Peyer's patch (tissue), 4 donors: ENCODE data around the gene DCAF12L2. TPM values are rescaled to one million over a fixed set of nuclear protein-coding genes. Genes with fewer than 3 reads are reported as not detected.

Experiments used
- DNase-seq, 3 donors: peaks; one replicate each; pipeline ENCODE4 v3.0.0-alpha.2; 2017 to 2019
- H3K27ac ChIP-seq, 4 donors: fragments of 200-600 bp; sonication (generic); one replicate each; pipeline ENCODE4 v1.5.1; 2016 to 2019
- H3K27me3 ChIP-seq, 2 donors: fragments of 200-600 bp; sonication (generic); one replicate each; pipeline ENCODE4 v1.5.1; 2019
- H3K36me3 ChIP-seq, 3 donors: fragments of 200-600 bp; sonication (generic); one replicate each; pipeline ENCODE4 v1.5.1; 2016 to 2019
- H3K4me1 ChIP-seq, 4 donors: fragments of 200-600 bp; sonication (generic); one replicate each; pipeline ENCODE4 v1.5.1; 2016 to 2019
- H3K4me3 ChIP-seq, 4 donors: fragments of 200-600 bp; sonication (generic); 1 replicate in 3 of 4; 2 replicates in 1 of 4; pipeline ENCODE4 v1.5.1; 2016 to 2019; ENCODE audit warnings: mild to moderate bottlenecking in 1 of 4
- H3K9me3 ChIP-seq, 4 donors: fragments of 200-600 bp; sonication (generic); one replicate each; pipeline ENCODE4 v1.5.1; 2016 to 2019; ENCODE audit warnings: mild to moderate bottlenecking in 1 of 4
- POLR2A ChIP-seq, 2 donors: fragments of 450-650 bp; IDR thresholded peaks; one replicate each; pipeline ENCODE4 v1.5.1; 2017; ENCODE audit warnings: antibody characterized with exemption in 2 of 2, mild to moderate bottlenecking in 2 of 2, moderate library complexity in 2 of 2
- total RNA-seq, 4 donors: library from RNA; depleted of rRNA; stranded (reverse); fragments of >200 nt; gene quantifications; one replicate each; pipeline ENCODE4 v1.1.0, GENCODE V29; 2016
- TF ChIP-seq, protein P1 (sequence below), 6 experiments: fragments of 450-650 bp in 4 of 6; fragments of 200-600 bp in 2 of 6; sonication (generic) in 1 of 6; IDR thresholded peaks; one replicate each; pipeline ENCODE4 v1.5.1; 2017 to 2019; ENCODE audit warnings: antibody characterized with exemption in 6 of 6, mild to moderate bottlenecking in 3 of 6, moderate library complexity in 1 of 6

The DCAF12L2 gene
- total RNA-seq, 4 donors from 2014 or later: not detected

DNA sequence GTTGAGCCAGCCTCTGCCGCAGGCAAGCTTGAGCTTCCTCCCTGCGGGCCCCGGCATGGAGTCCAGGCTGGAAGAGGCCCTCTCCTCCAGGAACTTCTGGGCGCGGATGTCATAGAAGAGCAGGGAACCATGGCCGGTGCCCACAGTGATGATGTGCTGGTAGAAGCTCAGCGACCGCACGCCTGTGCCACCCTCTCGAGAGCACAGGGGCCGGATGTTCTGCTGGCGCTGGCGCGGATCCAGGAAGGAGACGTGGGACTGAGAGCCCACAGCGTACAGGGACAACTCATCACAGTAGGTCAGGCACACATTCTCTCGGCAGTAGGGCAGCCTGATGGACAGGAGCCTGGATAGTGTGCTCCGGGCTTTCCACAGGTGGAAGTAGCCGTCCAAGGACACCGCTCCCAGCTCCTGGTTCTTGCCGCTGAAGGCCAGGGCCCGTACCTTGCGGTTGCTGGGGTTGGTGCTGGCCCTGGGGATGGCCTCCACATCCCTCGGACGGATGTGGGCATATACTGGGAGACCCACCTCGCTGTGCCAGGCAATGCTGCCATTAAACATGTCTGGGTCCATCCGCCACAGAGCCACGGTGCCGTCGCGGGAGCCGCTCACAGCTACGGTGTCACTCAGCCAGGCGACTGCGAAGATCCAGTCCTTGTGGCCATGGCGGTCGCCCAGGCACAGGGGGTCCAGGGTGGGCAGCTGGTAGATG, 1.2 kb downstream of the DCAF12L2 start:
- H3K4me3 ChIP-seq: no peak overlapping the region
- H3K36me3 ChIP-seq: no peaks in the 10 kb centered on the region
- no peak overlapping the region for H3K27ac ChIP-seq
- H3K27me3 ChIP-seq: no peaks in the 10 kb centered on the region
- TF ChIP-seq POLR2A (IDR thresholded peaks at IDR 0.05): no peak
- TF ChIP-seq, protein P1, sequence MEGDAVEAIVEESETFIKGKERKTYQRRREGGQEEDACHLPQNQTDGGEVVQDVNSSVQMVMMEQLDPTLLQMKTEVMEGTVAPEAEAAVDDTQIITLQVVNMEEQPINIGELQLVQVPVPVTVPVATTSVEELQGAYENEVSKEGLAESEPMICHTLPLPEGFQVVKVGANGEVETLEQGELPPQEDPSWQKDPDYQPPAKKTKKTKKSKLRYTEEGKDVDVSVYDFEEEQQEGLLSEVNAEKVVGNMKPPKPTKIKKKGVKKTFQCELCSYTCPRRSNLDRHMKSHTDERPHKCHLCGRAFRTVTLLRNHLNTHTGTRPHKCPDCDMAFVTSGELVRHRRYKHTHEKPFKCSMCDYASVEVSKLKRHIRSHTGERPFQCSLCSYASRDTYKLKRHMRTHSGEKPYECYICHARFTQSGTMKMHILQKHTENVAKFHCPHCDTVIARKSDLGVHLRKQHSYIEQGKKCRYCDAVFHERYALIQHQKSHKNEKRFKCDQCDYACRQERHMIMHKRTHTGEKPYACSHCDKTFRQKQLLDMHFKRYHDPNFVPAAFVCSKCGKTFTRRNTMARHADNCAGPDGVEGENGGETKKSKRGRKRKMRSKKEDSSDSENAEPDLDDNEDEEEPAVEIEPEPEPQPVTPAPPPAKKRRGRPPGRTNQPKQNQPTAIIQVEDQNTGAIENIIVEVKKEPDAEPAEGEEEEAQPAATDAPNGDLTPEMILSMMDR (IDR thresholded peaks at IDR 0.05): no peak
- DNase-seq: no peak
- no peaks in the 10 kb centered on the region for H3K4me1 ChIP-seq
- H3K9me3 ChIP-seq: no peaks in the 10 kb centered on the region

DNA sequence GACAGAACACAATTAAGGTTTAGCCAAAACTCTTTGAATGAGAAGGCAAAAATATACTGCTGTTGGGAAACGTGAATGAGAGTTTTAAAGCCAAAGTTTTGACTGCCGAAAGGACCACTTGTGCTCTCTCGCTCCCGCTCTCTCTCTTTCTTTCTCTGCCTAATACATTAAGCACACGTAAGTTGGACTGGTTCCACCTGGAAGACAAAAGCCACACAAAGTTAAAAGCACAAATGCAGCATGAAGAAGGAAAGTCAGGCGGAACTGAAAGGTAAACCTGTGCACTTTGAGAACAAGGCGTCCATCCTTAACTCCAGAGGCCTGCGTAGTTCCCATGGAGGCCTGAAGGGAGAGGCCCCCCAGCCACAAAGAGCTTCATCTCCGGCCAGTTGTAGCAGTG, 1.9 kb downstream of the DCAF12L2 start:
- no peaks in the 10 kb centered on the region for H3K27me3 ChIP-seq
- no peaks in the 10 kb centered on the region for H3K9me3 ChIP-seq
- no peaks in the 10 kb centered on the region for H3K4me1 ChIP-seq
- H3K36me3 ChIP-seq: no peaks in the 10 kb centered on the region
- H3K27ac ChIP-seq: no peak overlapping the region
- no peak overlapping the region for H3K4me3 ChIP-seq
- TF ChIP-seq POLR2A (IDR thresholded peaks at IDR 0.05): no peak
- TF ChIP-seq, protein P1 (IDR thresholded peaks at IDR 0.05): no peak
- DNase-seq: no peak

DNA sequence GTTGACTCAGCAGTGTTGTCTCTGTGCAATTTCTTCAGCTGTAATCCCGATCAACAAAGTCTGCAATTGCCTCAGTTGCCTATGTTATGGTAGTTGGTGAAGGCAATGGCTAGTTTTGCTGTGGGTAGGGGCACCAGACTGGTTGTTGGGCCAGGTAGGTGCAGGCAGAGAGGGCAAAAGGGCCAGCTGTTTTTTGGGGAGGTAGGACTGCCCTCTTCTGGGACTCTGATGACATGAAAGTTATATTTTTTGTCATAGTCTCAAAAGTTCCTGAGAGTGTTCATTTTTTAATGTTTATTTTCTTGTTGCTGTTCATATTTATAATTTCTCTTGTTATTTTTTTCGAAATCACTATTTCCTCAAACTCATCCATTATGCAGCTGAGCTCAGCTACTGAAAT, 25.1 kb downstream of the DCAF12L2 start:
- H3K9me3 ChIP-seq: no peaks in the 10 kb centered on the region
- H3K36me3 ChIP-seq: no peaks in the 10 kb centered on the region
- TF ChIP-seq POLR2A (IDR thresholded peaks at IDR 0.05): no peak
- TF ChIP-seq, protein P1 (IDR thresholded peaks at IDR 0.05): no peak
- no peak for DNase-seq
- no peak overlapping the region for H3K4me3 ChIP-seq
- no peaks in the 10 kb centered on the region for H3K27me3 ChIP-seq
- H3K4me1 ChIP-seq: no peaks in the 10 kb centered on the region
- no peak overlapping the region for H3K27ac ChIP-seq

DNA sequence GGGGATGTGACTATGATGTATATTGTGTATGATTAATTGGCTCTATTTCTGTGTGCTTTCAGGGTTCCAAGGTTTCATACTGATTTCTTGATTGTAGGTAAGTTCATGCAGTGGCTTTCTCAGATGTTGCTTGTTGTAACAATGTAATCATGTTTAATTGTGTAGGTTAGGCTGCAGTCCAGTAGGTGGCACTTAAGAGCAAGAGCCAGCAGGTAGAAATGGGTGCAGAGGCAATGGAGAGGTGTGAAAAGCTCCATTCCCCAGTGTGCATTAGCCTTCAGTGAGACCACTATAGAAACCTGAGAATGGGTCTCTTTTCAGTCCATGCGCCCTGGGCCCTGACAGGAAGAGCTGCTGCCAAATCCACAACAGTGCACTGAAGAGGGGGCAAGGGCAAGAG, 28.2 kb downstream of the DCAF12L2 start:
- Histone ChIP-seq H3K4me3 (no peak overlapping the region), H3K27ac (no peak overlapping the region), H3K36me3 (no peaks in the 10 kb centered on the region), H3K27me3 (no peaks in the 10 kb centered on the region), H3K4me1 (no peaks in the 10 kb centered on the region), H3K9me3 (no peaks in the 10 kb centered on the region)
- TF ChIP-seq, protein P1 (IDR thresholded peaks at IDR 0.05): no peak
- TF ChIP-seq POLR2A (IDR thresholded peaks at IDR 0.05): no peak
- DNase-seq: no peak

DNA sequence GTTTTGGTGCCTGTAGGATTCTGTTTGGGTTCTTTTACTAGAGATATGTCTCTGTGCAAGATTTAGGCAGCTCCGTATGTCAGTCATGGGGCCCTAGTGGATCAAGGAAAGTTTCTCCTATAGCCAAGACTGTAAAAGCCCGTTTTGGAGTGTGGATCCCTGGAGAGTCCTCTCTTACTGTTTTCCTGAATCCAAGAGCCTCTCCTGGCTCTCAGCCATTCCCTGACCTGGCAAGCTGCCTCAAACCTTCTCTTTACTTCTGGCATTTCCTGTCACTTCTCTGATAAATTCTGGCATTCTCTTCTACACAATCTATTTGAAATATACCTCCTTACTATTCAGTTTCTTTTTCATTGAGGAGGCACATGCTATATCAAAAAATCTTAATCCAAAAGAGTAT, 41.4 kb downstream of the DCAF12L2 start:
- Histone ChIP-seq H3K9me3 (no peaks in the 10 kb centered on the region), H3K27ac (no peak overlapping the region), H3K4me3 (no peak overlapping the region), H3K27me3 (no peaks in the 10 kb centered on the region), H3K4me1 (no peaks in the 10 kb centered on the region), H3K36me3 (no peaks in the 10 kb centered on the region)
- TF ChIP-seq, protein P1 (IDR thresholded peaks at IDR 0.05): no peak
- no peak for TF ChIP-seq POLR2A (IDR thresholded peaks at IDR 0.05)
- no peak for DNase-seq
